Panc1 (cell line): Measurements from ENCODE around the gene FRMD4A. TPM values are rescaled to one million over a fixed set of nuclear protein-coding genes. Genes with fewer than 3 reads are reported as not detected.

Experiments used
- ATAC-seq: fragments of 200-7000 bp; cut with Tn5 transposase; 2 replicates; pipeline ENCODE4 v1.9.1; 2020; ENCODE audit warnings: mild to moderate bottlenecking, moderate library complexity
- BruUV-seq: library from RNA; stranded (reverse); fragments of 400-500 nt; replicated peaks from 2 replicates; lab custom pipeline; 2021; lab: Mats Ljungman, UMichigan
- CTCF ChIA-PET: fragments of 300-600 bp; sonication (Branson Sonifier 250); formaldehyde crosslinking; loops from one replicate; lab custom pipeline; 2022; ENCODE audit warnings: antibody characterized with exemption; lab: Charles Lee
- POLR2A ChIA-PET: fragments of 300-600 bp; sonication (Branson Sonifier 250); formaldehyde crosslinking; loops from one replicate; lab custom pipeline; 2022; ENCODE audit warnings: antibody characterized with exemption; lab: Charles Lee
- DNase-seq: peaks from one replicate; pipeline ENCODE4 v3.0.0-alpha.2; 2010; ENCODE audit warnings: low read depth, low spot score
- H3K27ac ChIP-seq: 2 replicates; pipeline ENCODE4 v1.5.1; 2011; ENCODE audit warnings: mild to moderate bottlenecking, low read length, inconsistent platforms
- H3K27me3 ChIP-seq: fragments of 200-500 bp; sonication (Bioruptor generic); 2 replicates; pipeline ENCODE4 v1.6.0; 2014; ENCODE audit warnings: low read length, inconsistent platforms; ENCODE audit not compliant: control insufficient read depth, insufficient read depth
- H3K36me3 ChIP-seq: fragments of 200-500 bp; sonication (Bioruptor generic); 2 replicates; pipeline ENCODE4 v1.5.1; 2014; ENCODE audit warnings: inconsistent platforms, mild to moderate bottlenecking, low read length, moderate library complexity; ENCODE audit not compliant: control insufficient read depth, insufficient read depth
- H3K4me1 ChIP-seq: 2 replicates; pipeline ENCODE4 v1.5.1; 2011; ENCODE audit warnings: inconsistent platforms, mild to moderate bottlenecking, low read length, moderate library complexity; ENCODE audit not compliant: control insufficient read depth, insufficient read depth
- H3K4me3 ChIP-seq, 2 experiments: 2 replicates each; pipeline ENCODE4 v1.5.1; 2011 to 2012; ENCODE audit warnings: low read depth in 2 of 2, low read length in 2 of 2, mild to moderate bottlenecking in 2 of 2, inconsistent platforms in 1 of 2, moderate library complexity in 1 of 2
- H3K9me3 ChIP-seq: fragments of 200-500 bp; sonication (Bioruptor generic); 2 replicates; pipeline ENCODE4 v1.5.1; 2014; ENCODE audit warnings: low read depth, mild to moderate bottlenecking, inconsistent platforms, low read length, moderate library complexity; ENCODE audit not compliant: control insufficient read depth, insufficient read depth
- CTCF ChIP-seq: fragments of 450-650 bp; IDR thresholded peaks from 2 replicates; pipeline ENCODE4 v1.5.1; 2017; ENCODE audit warnings: mild to moderate bottlenecking
- POLR2AphosphoS5 ChIP-seq: IDR thresholded peaks from 2 replicates; pipeline ENCODE4 v1.6.1; 2012; ENCODE audit warnings: mild to moderate bottlenecking, low read depth, low read length, moderate library complexity
- REST ChIP-seq, 2 experiments: IDR thresholded peaks; 2 replicates each; pipeline ENCODE4 v1.6.1; 2011 to 2012; ENCODE audit warnings: low read depth in 2 of 2, control low read depth in 1 of 2, low read length in 1 of 2, mild to moderate bottlenecking in 1 of 2, moderate library complexity in 1 of 2; ENCODE audit not compliant: insufficient read depth in 1 of 2
- SIN3A ChIP-seq: IDR thresholded peaks from 2 replicates; pipeline ENCODE4 v1.6.1; 2012; ENCODE audit warnings: low read depth, mild to moderate bottlenecking, low read length, moderate library complexity, borderline replicate concordance; ENCODE audit not compliant: insufficient read depth
- TCF7L2 ChIP-seq: IDR thresholded peaks from 2 replicates; pipeline ENCODE4 v1.6.1; 2011; ENCODE audit warnings: mild to moderate bottlenecking, low read depth, low read length, inconsistent platforms
- in situ Hi-C: cut with HindIII; loops from 2 replicates; pipeline ENCODE4 v1.10.0; 2016; ENCODE audit warnings: low sequenced_read_pairs, low pct_unique_long_range_greater_than_20kb
- intact Hi-C: fragments of 100-400 bp; cut with micrococcal nuclease; formaldehyde crosslinking; loops from one replicate; pipeline ENCODE4 v1.10.0; 2022; ENCODE audit not compliant: unreplicated experiment
- total RNA-seq: library from RNA; stranded (reverse); gene quantifications from one replicate; pipeline ENCODE4 v1.2.1, GENCODE V29; 2021; ENCODE audit not compliant: unreplicated experiment

The FRMD4A gene
- total RNA-seq, 1 experiment from 2014 or later, result 7.1 TPM

GRCh38 chr10:14074062-14074884 is 256.5 kb downstream of the FRMD4A start:
- no peaks in the 10 kb centered on the region for H3K4me1 ChIP-seq
- no peaks in the 10 kb centered on the region for H3K9me3 ChIP-seq
- DNase-seq, result peak; percentile 66
- intact Hi-C loops (no loop called here), in situ Hi-C loops (no loop called here)
- H3K27ac ChIP-seq, result no peak overlapping the region
- ChIA-PET CTCF (no interaction called here), POLR2A (no interaction called here)
- H3K36me3 ChIP-seq, result no peaks in the 10 kb centered on the region
- H3K27me3 ChIP-seq, result no peaks in the 10 kb centered on the region
- TF ChIP-seq CTCF (no peak), TCF7L2 (no peak), REST (IDR thresholded peaks at IDR 0.05; ENCODE audit: insufficient read depth in 1 of 2, low read depth in 2 of 2, low read length in 1 of 2) (no peak), POLR2AphosphoS5 (no peak), SIN3A (no peak)
- peak overlapping the region in 1 of 2 experiments; percentile 53; a peak in 2 of 4 replicates for H3K4me3 ChIP-seq
- ATAC-seq, result peak; percentile 62; the same call in 1 of the 2 replicates
- BruUV-seq, result no TSS peak

- intact Hi-C loops (no loop called here), in situ Hi-C loops (no loop called here)
- Histone ChIP-seq H3K9me3 (no peaks in the 10 kb centered on the region), H3K36me3 (no peaks in the 10 kb centered on the region), H3K27ac (no peak overlapping the region), H3K27me3 (no peaks in the 10 kb centered on the region), H3K4me1 (no peaks in the 10 kb centered on the region), H3K4me3 (no peak overlapping the region)
- ChIA-PET POLR2A (no interaction called here), CTCF (no interaction called here)
- ATAC-seq, result no peak
- DNase-seq, result no peak
- BruUV-seq, result no TSS peak
- TF ChIP-seq REST (IDR thresholded peaks at IDR 0.05; ENCODE audit: insufficient read depth in 1 of 2, low read depth in 2 of 2, low read length in 1 of 2) (no peak), POLR2AphosphoS5 (no peak), TCF7L2 (no peak), CTCF (no peak), SIN3A (no peak)
These were observed 258.2 kb downstream of the FRMD4A start for GRCh38 chr10:14072541-14072940.
